Liver (tissue), 9 donors: Measurements from ENCODE around the gene PCP2. TPM values are rescaled to one million over a fixed set of nuclear protein-coding genes. Genes with fewer than 3 reads are reported as not detected.

Source experiments
- DNase-seq: peaks from one replicate; pipeline ENCODE4 v3.0.0-alpha.2; 2017; ENCODE audit warnings: low spot score
- H3K27ac ChIP-seq, 2 donors: one replicate each; pipeline ENCODE4 v1.7.0; 2013; ENCODE audit warnings: inconsistent platforms in 2 of 2, low read length in 2 of 2, control low read depth in 1 of 2, low read depth in 1 of 2, mild to moderate bottlenecking in 1 of 2
- H3K27me3 ChIP-seq, 4 donors: one replicate each; pipeline versions ENCODE4 v1.6.1 to v1.7.0; 2013; ENCODE audit warnings: low read length in 3 of 4, inconsistent platforms in 1 of 4, mild to moderate bottlenecking in 1 of 4, moderate library complexity in 1 of 4; ENCODE audit not compliant: control insufficient read depth in 4 of 4, insufficient read depth in 4 of 4
- H3K36me3 ChIP-seq, 4 donors: one replicate each; pipeline versions ENCODE4 v1.6.1 to v1.7.0; 2013; ENCODE audit warnings: low read length in 3 of 4, mild to moderate bottlenecking in 3 of 4, low read depth in 1 of 4, moderate library complexity in 1 of 4; ENCODE audit not compliant: control insufficient read depth in 4 of 4, insufficient read depth in 3 of 4
- H3K4me1 ChIP-seq, 4 donors: one replicate each; pipeline versions ENCODE4 v1.6.1 to v1.7.0; 2013; ENCODE audit warnings: low read length in 3 of 4, mild to moderate bottlenecking in 3 of 4, moderate library complexity in 1 of 4; ENCODE audit not compliant: control insufficient read depth in 4 of 4, insufficient read depth in 4 of 4
- H3K4me3 ChIP-seq, 3 donors: one replicate each; pipeline versions ENCODE4 v1.6.1 to v1.7.0; 2013; ENCODE audit warnings: low read length in 3 of 3, control low read depth in 1 of 3, low read depth in 1 of 3, mild to moderate bottlenecking in 1 of 3
- H3K9ac ChIP-seq, 2 donors: one replicate each; pipeline ENCODE4 v1.7.0; 2013; ENCODE audit warnings: low read length in 2 of 2, mild to moderate bottlenecking in 2 of 2, moderate library complexity in 2 of 2, control low read depth in 1 of 2, low read depth in 1 of 2
- H3K9me3 ChIP-seq, 4 donors: one replicate each; pipeline versions ENCODE4 v1.6.1 to v1.7.0; 2013; ENCODE audit warnings: low read length in 3 of 4; ENCODE audit not compliant: control insufficient read depth in 4 of 4
- EGR1 ChIP-seq, 2 donors: IDR thresholded peaks; 2 replicates each; pipeline ENCODE4 v1.6.1; 2016 to 2018; ENCODE audit warnings: antibody characterized with exemption in 2 of 2, low read depth in 2 of 2
- FOXA1 ChIP-seq: IDR thresholded peaks from 2 replicates; pipeline ENCODE4 v1.6.1; 2016; ENCODE audit warnings: antibody characterized with exemption
- GABPA ChIP-seq, 2 donors: IDR thresholded peaks in 1 of 2; conservative IDR thresholded peaks in 1 of 2; 2 replicates each; pipeline ENCODE4 v1.6.1; 2016; ENCODE audit warnings: antibody characterized with exemption in 2 of 2, mild to moderate bottlenecking in 1 of 2, moderate library complexity in 1 of 2
- HNF4A ChIP-seq, 2 donors: conservative IDR thresholded peaks; 2 replicates each; pipeline ENCODE4 v1.6.1; 2016; ENCODE audit warnings: antibody characterized with exemption in 2 of 2, mild to moderate bottlenecking in 2 of 2
- HNF4G ChIP-seq: IDR thresholded peaks from 2 replicates; pipeline ENCODE4 v1.6.1; 2016; ENCODE audit warnings: antibody characterized with exemption
- JUND ChIP-seq, 2 donors: IDR thresholded peaks; 2 replicates each; pipeline ENCODE4 v1.6.1; 2016; ENCODE audit warnings: antibody characterized with exemption in 2 of 2
- NR2F2 ChIP-seq: IDR thresholded peaks from 2 replicates; pipeline ENCODE4 v1.6.1; 2016; ENCODE audit warnings: antibody characterized with exemption
- RAD21 ChIP-seq, 2 donors: IDR thresholded peaks; 2 replicates each; pipeline ENCODE4 v1.6.1; 2016; ENCODE audit warnings: antibody characterized with exemption in 2 of 2, mild to moderate bottlenecking in 2 of 2
- YY1 ChIP-seq: IDR thresholded peaks from 2 replicates; pipeline ENCODE4 v1.6.1; 2016; ENCODE audit warnings: antibody characterized with exemption, mild to moderate bottlenecking
- WGBS: extraction: QIAGEN DNeasy Blood & Tissue Kit; methylation state at CpG from one replicate; pipeline ENCODE4 v1.1.7; 2013; 5-methylcytosine and 5-hydroxymethylcytosine counted together
- polyA plus RNA-seq, 2 donors: library from polyadenylated mRNA; stranded (reverse) in 1 of 2; unstranded in 1 of 2; fragments of 200-250 nt in 1 of 2; fragments of >200 nt in 1 of 2; fragmentation: Nextera tagmentation in 1 of 2; extraction: Ambion mirVana in 1 of 2; gene quantifications; one replicate each; pipeline versions ENCODE4 v1.2.1 to v1.2.3, GENCODE V29; 2013 to 2015
- total RNA-seq, 2 donors: library from RNA; depleted of rRNA; stranded (reverse); fragments of >200 nt; gene quantifications; one replicate each; pipeline ENCODE4 v1.2.3, GENCODE V29; 2014
- TF ChIP-seq, protein P1 (sequence below): IDR thresholded peaks from 2 replicates; pipeline ENCODE4 v1.6.1; 2016; ENCODE audit warnings: antibody characterized with exemption
- TF ChIP-seq, protein P2 (sequence below): IDR thresholded peaks from 2 replicates; pipeline ENCODE4 v1.6.1; 2016; ENCODE audit warnings: antibody characterized with exemption, mild to moderate bottlenecking
- TF ChIP-seq, protein P3 (sequence below): IDR thresholded peaks from 2 replicates; pipeline ENCODE4 v1.6.1; 2016; ENCODE audit warnings: antibody characterized with exemption
- TF ChIP-seq, protein P4 (sequence below): IDR thresholded peaks from 2 replicates; pipeline ENCODE4 v1.6.1; 2016; ENCODE audit warnings: antibody characterized with exemption
- donor health status: healthy.
- donor health status: healthy.
- donor health status: healthy.
- donor health status: healthy.
- donor health status: healthy.

Gene PCP2
- total and polyA plus RNA-seq, 4 donors = 0.08 to 0.25 TPM; not detected in 2

DNA sequence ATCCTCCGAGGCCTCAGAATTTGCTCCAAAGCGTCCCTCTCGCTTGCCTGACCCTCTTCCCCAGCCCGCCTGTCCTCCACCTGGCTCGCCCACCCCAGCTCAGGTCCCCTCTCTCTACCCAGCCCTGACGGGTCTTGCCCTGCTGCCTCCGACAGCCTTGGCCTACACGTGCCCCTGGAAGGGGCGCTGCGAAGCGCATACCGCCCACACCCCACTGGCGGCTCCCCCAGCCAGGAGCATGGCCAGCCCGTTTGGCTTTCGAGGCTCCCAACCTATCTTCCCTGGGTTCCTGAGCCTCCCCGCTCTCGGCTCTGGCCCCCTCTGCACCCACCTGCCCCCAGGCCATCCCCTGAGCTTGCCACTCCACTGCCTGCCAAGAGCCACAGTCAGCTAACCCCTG, 8.7 kb downstream of the PCP2 start:
- Histone ChIP-seq H3K27ac (no peak overlapping the region), H3K9ac (no peak overlapping the region), H3K36me3 (peaks cover 17 to 60% (median 27%) of the 10 kb centered on the region in 4 donors), H3K27me3 (no peaks in the 10 kb centered on the region), H3K4me3 (no peak overlapping the region), H3K4me1 (peaks cover 7 to 30% (median 17%) of the 10 kb centered on the region in 4 donors), H3K9me3 (no peaks in the 10 kb centered on the region)
- TF ChIP-seq, protein P1, sequence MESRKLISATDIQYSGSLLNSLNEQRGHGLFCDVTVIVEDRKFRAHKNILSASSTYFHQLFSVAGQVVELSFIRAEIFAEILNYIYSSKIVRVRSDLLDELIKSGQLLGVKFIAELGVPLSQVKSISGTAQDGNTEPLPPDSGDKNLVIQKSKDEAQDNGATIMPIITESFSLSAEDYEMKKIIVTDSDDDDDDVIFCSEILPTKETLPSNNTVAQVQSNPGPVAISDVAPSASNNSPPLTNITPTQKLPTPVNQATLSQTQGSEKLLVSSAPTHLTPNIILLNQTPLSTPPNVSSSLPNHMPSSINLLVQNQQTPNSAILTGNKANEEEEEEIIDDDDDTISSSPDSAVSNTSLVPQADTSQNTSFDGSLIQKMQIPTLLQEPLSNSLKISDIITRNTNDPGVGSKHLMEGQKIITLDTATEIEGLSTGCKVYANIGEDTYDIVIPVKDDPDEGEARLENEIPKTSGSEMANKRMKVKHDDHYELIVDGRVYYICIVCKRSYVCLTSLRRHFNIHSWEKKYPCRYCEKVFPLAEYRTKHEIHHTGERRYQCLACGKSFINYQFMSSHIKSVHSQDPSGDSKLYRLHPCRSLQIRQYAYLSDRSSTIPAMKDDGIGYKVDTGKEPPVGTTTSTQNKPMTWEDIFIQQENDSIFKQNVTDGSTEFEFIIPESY = no peak
- TF ChIP-seq RAD21 (IDR thresholded peaks at IDR 0.05) = no peak
- TF ChIP-seq NR2F2 = no peak
- no peak for TF ChIP-seq HNF4A (conservative IDR thresholded peaks at IDR 0.05)
- no peak for TF ChIP-seq GABPA (IDR thresholded peaks at IDR 0.05 in 1 of 2, conservative IDR thresholded peaks at IDR 0.05 in 1 of 2)
- no peak for TF ChIP-seq YY1
- TF ChIP-seq HNF4G = no peak
- no peak for DNase-seq
- WGBS = 94% methylated on average over 17 of the region's 17 CpGs

DNA sequence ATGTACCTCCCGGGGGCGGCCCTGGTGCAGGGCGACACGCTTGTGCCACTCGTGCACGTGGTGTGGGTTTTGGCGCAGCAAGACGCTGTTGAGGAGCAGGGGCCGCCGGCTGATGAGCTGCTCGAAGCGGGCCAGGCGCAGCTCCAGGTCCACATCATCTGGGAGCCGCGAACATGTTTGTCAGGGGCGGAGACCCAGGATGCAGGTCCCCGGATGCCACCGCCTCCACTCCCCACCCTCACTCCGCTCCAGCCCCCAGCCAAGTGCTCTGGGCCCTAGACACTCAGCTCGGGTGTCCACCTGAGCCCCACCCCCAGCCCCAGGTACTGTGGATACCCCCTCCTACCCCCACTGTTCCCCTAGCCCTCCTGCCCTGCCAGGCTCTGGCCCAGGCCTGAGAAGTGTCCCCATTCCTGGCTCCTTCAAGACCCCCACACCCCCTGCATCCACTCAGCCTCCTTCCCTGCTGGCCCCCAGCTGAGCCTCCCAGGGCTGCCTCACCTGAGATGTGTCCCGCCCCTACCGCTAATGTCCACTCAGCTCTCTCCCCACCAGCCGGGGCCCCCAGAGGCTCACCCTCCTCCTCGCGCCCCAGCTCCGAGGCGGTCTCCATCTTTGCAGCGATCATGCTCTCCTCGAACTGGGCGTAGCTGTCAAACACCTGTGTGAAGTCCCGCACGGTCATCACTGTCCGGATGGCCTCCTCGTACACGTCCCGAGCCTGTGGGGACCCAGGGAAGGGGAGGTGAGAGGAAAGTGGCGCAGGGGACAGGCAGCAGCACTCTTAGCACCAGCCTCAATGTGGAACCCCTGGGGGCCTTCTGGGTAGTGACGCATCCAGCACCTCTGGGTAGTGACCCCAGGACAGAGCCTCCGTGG, 9.6 kb downstream of the PCP2 start:
- H3K27me3 ChIP-seq = no peaks in the 10 kb centered on the region
- no peak for DNase-seq
- H3K36me3 ChIP-seq = peaks cover 17 to 60% (median 27%) of the 10 kb centered on the region in 4 donors

More for the DNA sequence above, 9.6 kb downstream of the PCP2 start:
- H3K4me1 ChIP-seq = peaks cover 11 to 36% (median 21%) of the 10 kb centered on the region in 4 donors
- 97% methylated on average over 39 of the region's 39 CpGs for WGBS
- H3K4me3 ChIP-seq = no peak overlapping the region
- TF ChIP-seq HNF4G (no peak), HNF4A (conservative IDR thresholded peaks at IDR 0.05) (no peak), EGR1 (IDR thresholded peaks at IDR 0.05; ENCODE audit: low read depth in 2 of 2) (no peak), JUND (IDR thresholded peaks at IDR 0.05) (no peak), RAD21 (IDR thresholded peaks at IDR 0.05) (no peak), FOXA1 (no peak)
- TF ChIP-seq, protein P2, sequence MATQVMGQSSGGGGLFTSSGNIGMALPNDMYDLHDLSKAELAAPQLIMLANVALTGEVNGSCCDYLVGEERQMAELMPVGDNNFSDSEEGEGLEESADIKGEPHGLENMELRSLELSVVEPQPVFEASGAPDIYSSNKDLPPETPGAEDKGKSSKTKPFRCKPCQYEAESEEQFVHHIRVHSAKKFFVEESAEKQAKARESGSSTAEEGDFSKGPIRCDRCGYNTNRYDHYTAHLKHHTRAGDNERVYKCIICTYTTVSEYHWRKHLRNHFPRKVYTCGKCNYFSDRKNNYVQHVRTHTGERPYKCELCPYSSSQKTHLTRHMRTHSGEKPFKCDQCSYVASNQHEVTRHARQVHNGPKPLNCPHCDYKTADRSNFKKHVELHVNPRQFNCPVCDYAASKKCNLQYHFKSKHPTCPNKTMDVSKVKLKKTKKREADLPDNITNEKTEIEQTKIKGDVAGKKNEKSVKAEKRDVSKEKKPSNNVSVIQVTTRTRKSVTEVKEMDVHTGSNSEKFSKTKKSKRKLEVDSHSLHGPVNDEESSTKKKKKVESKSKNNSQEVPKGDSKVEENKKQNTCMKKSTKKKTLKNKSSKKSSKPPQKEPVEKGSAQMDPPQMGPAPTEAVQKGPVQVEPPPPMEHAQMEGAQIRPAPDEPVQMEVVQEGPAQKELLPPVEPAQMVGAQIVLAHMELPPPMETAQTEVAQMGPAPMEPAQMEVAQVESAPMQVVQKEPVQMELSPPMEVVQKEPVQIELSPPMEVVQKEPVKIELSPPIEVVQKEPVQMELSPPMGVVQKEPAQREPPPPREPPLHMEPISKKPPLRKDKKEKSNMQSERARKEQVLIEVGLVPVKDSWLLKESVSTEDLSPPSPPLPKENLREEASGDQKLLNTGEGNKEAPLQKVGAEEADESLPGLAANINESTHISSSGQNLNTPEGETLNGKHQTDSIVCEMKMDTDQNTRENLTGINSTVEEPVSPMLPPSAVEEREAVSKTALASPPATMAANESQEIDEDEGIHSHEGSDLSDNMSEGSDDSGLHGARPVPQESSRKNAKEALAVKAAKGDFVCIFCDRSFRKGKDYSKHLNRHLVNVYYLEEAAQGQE = no peak
- TF ChIP-seq, protein P3, sequence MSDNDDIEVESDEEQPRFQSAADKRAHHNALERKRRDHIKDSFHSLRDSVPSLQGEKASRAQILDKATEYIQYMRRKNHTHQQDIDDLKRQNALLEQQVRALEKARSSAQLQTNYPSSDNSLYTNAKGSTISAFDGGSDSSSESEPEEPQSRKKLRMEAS = no peak
- TF ChIP-seq, protein P1 = no peak
- TF ChIP-seq, protein P4, sequence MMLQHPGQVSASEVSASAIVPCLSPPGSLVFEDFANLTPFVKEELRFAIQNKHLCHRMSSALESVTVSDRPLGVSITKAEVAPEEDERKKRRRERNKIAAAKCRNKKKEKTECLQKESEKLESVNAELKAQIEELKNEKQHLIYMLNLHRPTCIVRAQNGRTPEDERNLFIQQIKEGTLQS = no peak
- H3K9ac ChIP-seq = no peak overlapping the region
- no peaks in the 10 kb centered on the region for H3K9me3 ChIP-seq
- H3K27ac ChIP-seq = no peak overlapping the region
